GM19240 (cell line): Measurements from ENCODE around the gene RAX2.

ENCODE experiments used
- DNase-seq: peaks from one replicate; pipeline ENCODE4 v3.0.0; 2011; ENCODE audit warnings: low spot score; ENCODE audit not compliant: insufficient read length

Gene RAX2

DNA sequence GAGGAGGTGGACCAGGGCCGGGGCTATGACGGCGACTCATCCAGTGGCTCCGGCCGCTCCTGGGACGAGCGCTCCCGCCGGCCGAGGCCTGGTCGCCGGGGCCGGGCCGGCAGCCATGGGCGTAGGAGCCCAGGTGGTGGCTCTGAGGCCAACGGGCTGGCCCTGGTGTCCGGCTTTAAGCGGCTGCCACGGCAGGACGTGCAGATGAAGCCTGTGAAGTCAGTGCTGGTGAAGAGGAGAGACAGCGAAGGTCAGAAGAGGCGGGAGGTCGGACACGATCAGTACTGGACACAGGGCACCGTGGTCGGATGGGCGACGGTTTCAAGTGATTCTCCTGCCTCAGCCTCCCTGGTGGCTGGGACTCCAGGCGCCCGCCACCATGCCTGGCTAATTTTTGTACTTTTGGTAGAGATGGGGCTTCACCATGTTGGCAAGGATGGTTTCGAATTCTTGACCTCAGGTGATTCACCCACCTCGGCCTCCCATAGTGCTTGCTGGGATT lies 41.5 kb downstream of the RAX2 start:
- DNase-seq, result no peak

DNA sequence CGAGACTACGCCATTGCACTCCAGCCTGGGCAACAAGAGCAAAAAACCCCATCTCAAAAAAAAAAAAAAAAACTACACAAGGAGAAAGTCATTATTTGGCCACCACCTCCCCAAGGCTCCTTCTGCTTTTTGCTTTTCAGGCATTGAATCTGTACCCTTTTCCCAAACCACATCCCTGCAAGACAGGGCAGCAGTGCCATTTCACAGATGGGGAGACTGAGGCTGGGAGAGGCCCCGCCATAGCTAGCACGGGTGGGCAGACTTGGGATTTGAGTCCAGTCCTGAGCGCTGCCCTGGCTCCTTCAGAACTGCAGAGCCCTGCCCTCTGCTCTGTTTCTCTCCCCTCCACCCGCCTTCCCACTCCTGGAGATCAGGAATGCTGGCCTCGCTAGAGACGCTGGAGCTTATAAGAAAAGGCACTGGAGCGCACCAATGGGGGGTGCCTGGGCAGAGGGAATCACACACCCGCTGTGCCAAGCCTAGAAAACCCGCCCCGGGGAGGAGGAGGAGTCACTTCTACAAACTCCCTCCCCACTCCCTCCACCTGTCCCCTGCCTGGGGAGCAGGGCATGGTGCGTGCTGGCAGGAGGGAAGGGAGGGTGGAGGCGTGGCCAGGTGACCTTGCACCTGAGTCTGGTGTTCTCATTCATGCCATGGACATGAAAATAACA lies 46.3 kb downstream of the RAX2 start:
- DNase-seq, result no peak

DNA sequence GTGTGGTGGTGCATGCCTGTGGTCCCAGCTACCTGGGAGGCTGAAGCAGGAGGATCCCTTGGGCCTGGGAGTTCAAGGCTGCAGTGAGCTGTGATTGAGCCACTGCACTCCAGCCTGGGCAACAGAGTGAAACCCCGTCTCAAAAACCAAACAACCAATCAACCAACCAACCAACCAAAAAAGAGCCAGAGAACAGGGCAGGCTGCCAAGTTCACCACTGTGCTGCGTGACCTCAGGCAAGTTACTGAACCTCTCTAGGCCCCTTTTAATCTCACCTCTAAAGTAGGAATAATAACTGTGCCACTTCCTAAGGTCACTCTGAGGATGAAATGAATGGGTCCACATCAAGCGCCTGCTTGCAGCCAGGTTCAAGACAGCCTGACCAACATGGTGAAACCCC lies 46.9 kb downstream of the RAX2 start:
- DNase-seq, result no peak

DNA sequence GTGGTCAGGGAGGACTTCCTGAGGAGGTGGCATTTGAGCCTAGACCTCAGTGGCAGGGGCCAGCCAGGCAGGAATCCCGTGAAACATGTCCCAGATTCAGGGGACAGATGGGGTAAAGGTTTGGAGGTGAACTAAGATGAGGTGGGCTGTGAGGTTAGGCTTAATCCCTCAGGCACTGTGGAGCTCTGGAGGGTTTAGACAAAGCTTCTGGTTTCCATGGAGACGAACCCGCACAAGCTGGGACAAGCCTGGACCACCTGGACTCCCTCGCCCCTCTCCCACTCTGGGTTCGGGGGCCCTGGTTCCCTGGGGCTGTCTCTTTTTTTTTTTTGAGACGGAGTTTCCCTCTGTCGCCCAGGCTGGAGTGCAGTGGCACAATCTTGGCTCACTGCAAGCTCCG lies 48.1 kb downstream of the RAX2 start:
- no peak for DNase-seq

DNA sequence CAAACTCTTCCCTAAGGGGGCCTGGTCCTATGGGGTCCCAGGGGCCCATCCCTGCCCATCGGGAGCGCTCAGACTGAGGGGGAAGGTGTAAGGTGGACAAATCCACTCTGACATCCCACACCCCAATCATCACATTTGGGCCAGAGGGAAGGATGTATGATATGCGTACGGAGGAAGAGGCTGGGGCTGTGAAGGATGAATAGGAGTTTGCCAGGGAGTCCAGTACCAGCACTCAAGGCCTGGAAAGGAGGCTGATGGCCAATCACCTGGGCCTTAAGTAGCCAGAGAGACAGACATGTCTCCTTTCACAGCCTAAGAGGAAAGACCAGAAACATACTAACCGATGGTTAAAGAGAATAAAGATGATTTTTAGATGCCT lies 48.9 kb downstream of the RAX2 start:
- no peak for DNase-seq

DNA sequence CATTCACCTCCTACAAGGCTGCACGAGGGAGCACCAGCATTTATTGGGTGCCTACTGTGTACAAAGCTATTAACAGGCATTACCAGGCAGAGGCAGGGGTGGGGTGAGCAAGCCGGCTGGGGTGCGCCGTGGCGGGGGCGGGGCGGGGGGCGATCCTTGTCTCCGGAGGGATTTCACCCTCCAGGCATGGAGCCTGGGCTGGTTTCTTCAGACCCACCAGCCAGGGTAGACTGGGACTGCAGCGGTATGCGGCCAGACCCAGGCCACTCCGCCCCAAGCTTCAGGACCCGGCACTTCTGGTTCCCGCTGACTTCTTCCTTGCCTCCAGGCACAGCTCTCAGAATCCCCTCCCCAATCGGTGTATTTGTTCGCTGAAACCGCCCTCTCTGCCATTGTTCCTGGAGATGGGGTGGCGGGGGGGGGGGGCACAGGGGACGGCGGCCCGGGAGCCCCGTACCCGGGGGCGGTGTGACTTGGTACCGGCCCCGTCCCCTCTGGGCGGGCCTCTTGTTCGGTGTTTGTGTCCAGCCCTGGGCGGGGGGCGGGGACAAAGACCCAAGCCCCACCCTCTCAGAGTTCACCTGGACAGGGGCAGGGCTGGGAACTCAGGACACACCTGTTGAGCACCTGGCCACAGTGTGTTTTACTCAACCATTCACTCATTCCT lies 49.5 kb downstream of the RAX2 start:
- DNase-seq, result no peak

DNA sequence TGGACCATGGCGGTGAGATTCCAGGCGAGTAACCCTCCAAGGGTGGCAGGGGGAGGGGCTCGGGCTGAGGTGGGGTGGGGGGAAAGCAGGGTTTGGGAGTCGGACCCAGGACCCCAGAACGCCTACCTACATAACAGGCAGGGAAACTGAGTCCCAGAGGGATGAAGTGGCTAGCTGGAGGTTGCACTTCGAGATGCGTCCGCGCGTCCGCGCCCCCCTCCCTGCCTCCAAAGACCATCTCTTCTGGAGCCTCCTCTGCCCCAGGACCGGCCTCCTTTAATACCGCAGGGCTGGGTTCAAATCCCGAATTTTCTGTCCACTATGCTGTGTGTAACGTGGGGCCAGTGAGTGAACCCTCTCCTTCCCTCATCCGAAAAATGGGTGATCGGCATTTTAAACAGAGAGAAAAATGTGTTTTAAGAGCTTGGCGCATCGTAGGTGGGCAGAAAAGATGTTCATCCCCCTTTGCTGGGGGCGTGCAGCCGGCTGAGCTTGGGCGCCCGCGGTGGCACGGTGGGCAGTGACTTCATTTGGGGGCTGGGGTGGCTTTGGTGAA lies 50.1 kb downstream of the RAX2 start:
- no peak for DNase-seq

DNA sequence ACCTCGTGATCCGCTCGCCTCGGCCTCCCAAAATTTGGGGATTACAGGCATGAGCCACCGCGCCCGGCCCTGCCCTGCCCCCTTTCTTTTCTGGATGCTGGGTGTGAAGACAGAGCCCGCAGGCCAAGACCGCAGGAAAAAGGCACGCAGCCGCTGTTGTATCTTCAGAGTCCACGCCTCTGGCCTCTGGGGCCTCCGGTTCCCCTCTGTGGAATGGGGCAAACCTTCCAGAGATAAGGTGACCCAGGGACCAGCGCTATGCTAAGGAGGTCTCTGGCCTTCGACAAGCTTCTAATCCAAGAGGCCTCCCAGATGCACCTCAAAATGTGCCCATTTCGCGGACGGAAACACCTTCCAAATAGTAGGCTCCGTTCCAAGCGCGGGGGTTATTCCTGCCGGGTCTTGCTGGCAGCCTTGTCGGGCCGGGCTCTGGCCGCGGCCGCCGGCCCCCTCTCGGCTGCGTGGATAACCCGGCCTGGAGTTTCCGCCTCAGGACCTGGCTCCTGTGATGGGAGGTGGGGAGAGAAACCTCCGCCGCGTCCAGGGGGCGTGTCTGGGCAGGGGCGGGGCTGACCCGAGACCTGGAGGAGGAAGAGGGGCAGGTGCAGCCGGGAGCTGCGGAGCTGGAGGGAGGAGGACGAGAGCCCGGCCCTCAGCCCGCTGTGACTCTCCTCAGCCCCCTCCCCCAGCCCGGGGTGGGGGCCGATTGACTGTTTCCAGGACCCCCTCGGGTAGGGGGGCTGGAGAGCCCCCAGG lies 50.7 kb downstream of the RAX2 start:
- peak; percentile 88 for DNase-seq

DNA sequence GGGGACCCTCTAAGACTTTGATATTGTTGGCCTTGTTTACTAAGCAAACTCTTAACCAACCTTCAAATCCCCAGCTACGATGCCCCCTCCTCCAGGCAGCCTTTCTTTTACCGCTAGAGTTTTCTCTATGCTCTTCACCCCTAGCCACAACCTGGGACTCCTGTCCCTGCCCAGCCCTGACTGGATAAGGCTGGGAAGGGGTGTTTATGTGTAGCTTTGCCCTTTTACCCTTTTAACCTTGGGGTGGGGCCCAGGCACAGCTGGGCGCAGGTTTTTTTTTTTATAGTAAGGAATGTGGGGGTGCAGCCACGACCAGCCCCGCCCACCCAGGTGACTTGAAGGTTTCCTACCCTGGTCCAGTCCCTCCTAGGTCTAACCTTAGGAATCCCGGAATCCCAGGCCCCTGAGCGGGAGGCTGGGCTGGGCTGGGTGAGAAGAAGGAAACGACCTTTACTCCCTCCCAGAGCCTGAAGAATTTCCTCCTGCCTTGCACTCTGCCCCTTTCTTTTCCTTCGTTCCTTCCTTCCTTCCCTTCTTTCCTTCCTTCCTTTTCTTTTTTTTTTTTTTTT lies 51.6 kb downstream of the RAX2 start:
- DNase-seq, result no peak

DNA sequence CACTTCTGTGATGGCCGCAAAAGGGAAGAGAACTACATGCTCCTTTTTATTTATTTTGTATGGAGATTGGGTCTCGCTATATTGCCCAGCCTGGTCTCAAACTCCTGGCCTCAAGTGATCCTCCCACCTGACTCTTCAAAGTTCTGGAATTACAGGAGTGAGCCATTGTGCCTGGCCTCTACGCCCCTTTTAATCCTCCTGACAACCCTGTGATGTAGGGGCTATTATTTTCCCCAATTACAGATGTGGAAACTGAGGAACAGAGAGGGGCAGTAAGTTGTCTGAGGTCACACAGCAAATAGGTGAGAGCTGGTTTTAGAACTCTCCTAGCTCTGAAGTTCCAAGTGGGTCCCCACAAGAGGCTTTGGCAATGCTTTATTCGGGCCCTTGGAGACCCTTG lies 52.2 kb downstream of the RAX2 start:
- DNase-seq, result no peak
